Fibroblast of pulmonary artery (primary cell): ENCODE results near the gene OTX1.

Experiments
- DNase-seq: peaks from one replicate; pipeline ENCODE4 v3.0.0-alpha.2; 2010; ENCODE audit warnings: low read depth
- H3K4me3 ChIP-seq: replicated peaks from 2 replicates; pipeline ENCODE4 v1.5.1; 2011; ENCODE audit warnings: low read depth, mild to moderate bottlenecking, control low read depth, low read length, moderate library complexity
- CTCF ChIP-seq: IDR thresholded peaks from 2 replicates; pipeline ENCODE4 v1.5.1; 2011; ENCODE audit warnings: mild to moderate bottlenecking, control low read depth, low read length, inconsistent platforms; ENCODE audit errors: missing control alignments

OTX1 gene

GRCh38 chr2:63058921-63059792 is 8.5 kb downstream of the OTX1 start:
- no peak overlapping the region for H3K4me3 ChIP-seq
- no peak for TF ChIP-seq CTCF
- DNase-seq, result no peak

- TF ChIP-seq CTCF, result no peak
- H3K4me3 ChIP-seq, result no peak overlapping the region
- peak; percentile 39 for DNase-seq
These were observed 9.3 kb downstream of the OTX1 start for GRCh38 chr2:63059793-63060471.

GRCh38 chr2:63060472-63060991 is 9.9 kb downstream of the OTX1 start:
- TF ChIP-seq CTCF, result no peak
- DNase-seq, result no peak
- no peak overlapping the region for H3K4me3 ChIP-seq

GRCh38 chr2:63064197-63064596 is 13.6 kb downstream of the OTX1 start:
- no peak for TF ChIP-seq CTCF
- H3K4me3 ChIP-seq, result no peak overlapping the region
- no peak for DNase-seq

GRCh38 chr2:63064661-63065060 is 14.0 kb downstream of the OTX1 start:
- TF ChIP-seq CTCF, result no peak
- H3K4me3 ChIP-seq, result no peak overlapping the region
- no peak for DNase-seq

GRCh38 chr2:63066265-63066664 is 15.6 kb downstream of the OTX1 start:
- no peak overlapping the region for H3K4me3 ChIP-seq
- TF ChIP-seq CTCF, result no peak
- no peak for DNase-seq
